Stimulated activated effector memory CD8-positive, alpha-beta T cell treated with anti-CD3 and anti-CD28 coated beads, Interleukin-12 subunit alpha, Interleukin-12 subunit beta, amount 100 ng/mL, for 72 hours (primary cell): ENCODE measurements around the gene VAMP1.
"Not testable (repeated sequence)": the region's sequence is repeated elsewhere in the genome, so short reads cannot be mapped to it uniquely, and the experiment has no call there.

Experiments
- ATAC-seq: fragments of 150-1000 bp; cut with Tn5 transposase; 2 replicates; pipeline ENCODE4 v1.10.0; 2021
- DNase-seq, 2 donors: peaks; one replicate each; pipeline ENCODE4 v3.0.0; 2021 to 2022; ENCODE audit warnings: low spot score in 2 of 2
- H3K27ac Mint-ChIP-seq: one replicate; pipeline ENCODE4 v1.8.0; 2022; ENCODE audit warnings: mild to moderate bottlenecking, mixed read lengths
- H3K36me3 Mint-ChIP-seq: one replicate; pipeline ENCODE4 v1.8.0; 2022; ENCODE audit warnings: mild to moderate bottlenecking, mixed read lengths
- H3K4me1 Mint-ChIP-seq: one replicate; pipeline ENCODE4 v1.8.0; 2022; ENCODE audit warnings: mixed read lengths
- H3K4me3 Mint-ChIP-seq: one replicate; pipeline ENCODE4 v1.8.0; 2022; ENCODE audit warnings: mild to moderate bottlenecking, mixed read lengths
- H3K9me3 Mint-ChIP-seq: one replicate; pipeline ENCODE4 v1.8.0; 2022; ENCODE audit warnings: mixed read lengths

The VAMP1 gene

DNA sequence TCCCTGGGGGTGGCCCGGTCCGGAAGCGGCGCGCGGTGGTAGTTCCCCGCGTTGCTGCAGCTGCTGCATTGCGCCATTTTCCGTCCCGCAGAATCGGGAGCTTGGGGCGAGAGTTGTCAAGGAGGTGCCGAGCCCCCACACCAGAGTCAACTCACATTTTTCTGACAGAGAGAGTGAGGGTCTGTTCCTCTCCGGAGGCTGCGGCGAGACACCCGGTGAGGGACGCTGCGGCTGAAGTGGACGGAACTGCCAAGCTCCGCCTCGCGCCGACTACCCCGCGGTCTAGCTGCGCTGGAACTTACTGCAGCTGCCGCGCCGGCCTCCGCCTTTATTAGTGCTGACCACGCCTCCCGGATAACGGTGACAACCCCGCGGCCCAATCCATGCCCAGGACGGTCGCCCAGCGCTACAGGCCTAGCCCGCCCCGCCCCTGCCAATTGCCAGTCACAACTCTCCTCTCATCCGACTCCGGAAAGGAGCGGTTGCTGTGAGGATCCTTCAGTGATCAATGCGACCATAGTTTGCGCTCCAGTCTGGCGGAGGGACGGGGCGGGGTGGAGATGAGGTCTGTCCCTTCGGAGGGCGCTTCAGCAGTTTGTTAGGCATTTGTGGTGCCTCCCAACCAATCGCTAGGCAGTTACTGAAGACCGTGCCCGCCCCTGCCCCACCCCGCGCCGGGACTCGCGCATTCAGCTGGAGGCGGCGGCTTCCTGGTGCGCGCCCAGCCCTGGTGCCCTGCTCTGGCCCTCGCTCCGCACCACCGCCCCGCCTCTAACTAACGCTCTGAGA lies at the start of gene VAMP1:
Gene VAMP1, minus strand, starts transcription at position 303 of the 789 bp plus-strand sequence. Its CDS starts 146 bp downstream, at position 157.
- DNase-seq = peak; percentile 93 to 99
- ATAC-seq = peak; percentile 94
- Mint-ChIP-seq H3K4me3 (peak within 1 kb of the TSS; percentile 78), H3K9me3 (no peaks in the 10 kb centered on the region), H3K27ac (peak within 1 kb of the TSS; percentile 90), H3K4me1 (peaks cover 57% of the 10 kb centered on the region), H3K36me3 (peaks cover 58% of the 10 kb centered on the region)

DNA sequence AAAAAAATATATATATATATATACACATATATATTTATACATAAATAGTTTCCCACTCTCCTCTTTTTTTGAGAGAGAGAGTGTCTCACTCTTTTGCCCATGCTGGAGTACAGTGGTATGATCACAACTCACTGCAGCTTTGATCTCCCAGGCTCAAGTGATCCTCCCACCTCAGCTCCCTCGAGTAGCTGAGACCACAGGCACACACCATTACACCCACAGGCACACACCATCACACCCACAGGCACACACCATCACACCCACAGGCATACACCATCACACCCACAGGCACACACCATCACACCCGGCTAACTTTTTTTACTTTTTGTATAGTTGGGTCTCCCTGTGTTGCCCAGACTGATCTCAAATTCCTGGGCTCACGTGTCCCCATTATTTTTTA lies 49.7 kb upstream of the VAMP1 start:
- peaks cover 100% of the 10 kb centered on the region for H3K36me3 Mint-ChIP-seq
- H3K27ac Mint-ChIP-seq = peak overlapping the region; percentile 72
- ATAC-seq (no peak), DNase-seq (no peak)
- H3K9me3 Mint-ChIP-seq = no peaks in the 10 kb centered on the region
- no peak overlapping the region for H3K4me3 Mint-ChIP-seq
- H3K4me1 Mint-ChIP-seq = no peaks in the 10 kb centered on the region

DNA sequence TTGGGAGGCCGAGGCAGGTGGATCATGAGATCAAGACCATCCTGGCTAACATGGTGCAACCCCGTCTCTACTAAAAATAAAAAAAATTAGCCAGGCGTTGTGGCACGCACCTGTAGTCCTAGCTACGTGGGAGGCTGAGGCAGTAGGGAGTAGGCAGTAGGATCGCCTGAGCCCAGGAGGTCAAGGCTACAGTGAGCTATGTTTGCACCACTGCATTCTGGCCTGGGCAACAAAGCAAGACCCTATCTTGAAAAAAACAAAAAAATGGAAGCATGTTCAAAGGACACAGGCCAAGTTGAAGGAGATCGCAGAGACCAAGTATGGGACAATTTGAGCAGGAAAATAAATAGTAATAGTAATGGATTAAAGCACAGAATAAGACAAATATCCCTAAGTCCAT lies 37.6 kb upstream of the VAMP1 start:
- DNase-seq = no peak
- no peak for ATAC-seq
- H3K4me1 Mint-ChIP-seq = no peaks in the 10 kb centered on the region
- H3K9me3 Mint-ChIP-seq = no peaks in the 10 kb centered on the region
- peaks cover 88% of the 10 kb centered on the region for H3K36me3 Mint-ChIP-seq
- H3K4me3 Mint-ChIP-seq = no peak overlapping the region
- no peak overlapping the region for H3K27ac Mint-ChIP-seq

- Mint-ChIP-seq H3K36me3 (peaks cover 80% of the 10 kb centered on the region), H3K4me3 (no peak overlapping the region), H3K4me1 (no peaks in the 10 kb centered on the region), H3K27ac (no peak overlapping the region), H3K9me3 (no peaks in the 10 kb centered on the region)
- no peak for ATAC-seq
- DNase-seq = no peak
Measured at GRCh38 chr12:6507102-6507998, 36.9 kb upstream of the VAMP1 start.

- Mint-ChIP-seq H3K27ac (no peak overlapping the region), H3K4me1 (peaks cover 8% of the 10 kb centered on the region), H3K4me3 (no peak overlapping the region), H3K36me3 (peaks cover 14% of the 10 kb centered on the region), H3K9me3 (no peaks in the 10 kb centered on the region)
- ATAC-seq (no peak), DNase-seq (no peak)
Measured at GRCh38 chr12:6500466-6500865, 30.0 kb upstream of the VAMP1 start.

DNA sequence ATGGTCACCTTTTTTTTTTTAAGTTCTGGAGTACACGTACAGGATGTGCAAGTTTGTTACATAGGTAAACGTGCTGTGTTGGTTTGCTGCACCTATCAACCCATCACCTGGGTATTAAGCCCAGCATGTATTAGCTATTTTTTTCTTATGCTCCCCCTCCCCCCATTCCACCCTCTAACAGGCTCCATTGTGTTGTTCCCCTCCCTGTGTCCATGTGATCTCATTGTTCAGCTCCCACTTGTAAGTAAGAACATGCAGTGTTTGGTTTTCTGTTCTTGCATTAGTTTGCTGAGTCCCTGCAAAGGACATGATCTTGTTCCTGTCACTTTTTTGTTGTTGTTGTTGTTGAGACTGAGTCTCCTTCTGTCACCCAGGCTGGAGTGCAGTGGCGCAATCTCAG lies 26.8 kb upstream of the VAMP1 start:
- H3K27ac Mint-ChIP-seq, H3K4me3 Mint-ChIP-seq, H3K9me3 Mint-ChIP-seq, H3K36me3 Mint-ChIP-seq, ATAC-seq, DNase-seq: not testable (repeated sequence)
- peaks cover 22% of the 10 kb centered on the region for H3K4me1 Mint-ChIP-seq

DNA sequence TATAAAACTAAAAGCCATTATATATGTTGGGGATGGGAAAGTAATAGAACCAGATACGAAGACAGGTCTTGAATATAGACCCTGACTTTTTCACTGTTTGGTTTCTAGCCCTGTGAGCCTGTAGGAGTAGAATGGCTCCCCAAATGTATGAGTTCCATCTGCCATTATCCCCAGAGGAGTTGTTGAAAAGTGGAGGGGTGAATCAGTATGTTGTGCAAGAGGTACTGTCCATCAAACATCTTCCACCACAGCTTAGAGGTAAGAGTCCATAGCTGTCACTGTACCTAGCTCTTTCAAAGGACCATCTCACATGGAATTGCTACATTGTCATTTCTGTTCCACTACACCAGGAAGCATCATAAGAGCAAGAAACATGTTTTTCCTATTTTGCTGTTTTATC lies 24.5 kb upstream of the VAMP1 start:
- no peak for DNase-seq
- H3K9me3 Mint-ChIP-seq = no peaks in the 10 kb centered on the region
- H3K4me1 Mint-ChIP-seq = peaks cover 27% of the 10 kb centered on the region

GRCh38 chr12:6494258-6494743 lies 23.8 kb upstream of the VAMP1 start:
- Mint-ChIP-seq H3K4me1 (peaks cover 27% of the 10 kb centered on the region), H3K9me3 (no peaks in the 10 kb centered on the region), H3K36me3 (peaks cover 18% of the 10 kb centered on the region), H3K27ac (peak overlapping the region; percentile 98), H3K4me3 (peak overlapping the region; percentile 88)
- DNase-seq (no peak), ATAC-seq (peak; percentile 55)

More for the DNA sequence above, 24.5 kb upstream of the VAMP1 start:
- peaks cover 18% of the 10 kb centered on the region for H3K36me3 Mint-ChIP-seq
- no peak for ATAC-seq
- peak overlapping the region; percentile 88 for H3K4me3 Mint-ChIP-seq
- H3K27ac Mint-ChIP-seq = peak overlapping the region; percentile 98

- Mint-ChIP-seq H3K9me3 (no peaks in the 10 kb centered on the region), H3K27ac (peak within 1 kb of the TSS; percentile 98), H3K4me3 (peak within 1 kb of the TSS; percentile 88), H3K4me1 (peaks cover 27% of the 10 kb centered on the region), H3K36me3 (peaks cover 18% of the 10 kb centered on the region)
- ATAC-seq (peak; percentile 92), DNase-seq (peak; percentile 86 to 95)
Measured at GRCh38 chr12:6493497-6494257, 23.2 kb upstream of the VAMP1 start, which contains the start of gene NCAPD2. Gene NCAPD2, plus strand, starts transcription at chr12:6494102. Its CDS starts 997 bp downstream, at chr12:6495099.

DNA sequence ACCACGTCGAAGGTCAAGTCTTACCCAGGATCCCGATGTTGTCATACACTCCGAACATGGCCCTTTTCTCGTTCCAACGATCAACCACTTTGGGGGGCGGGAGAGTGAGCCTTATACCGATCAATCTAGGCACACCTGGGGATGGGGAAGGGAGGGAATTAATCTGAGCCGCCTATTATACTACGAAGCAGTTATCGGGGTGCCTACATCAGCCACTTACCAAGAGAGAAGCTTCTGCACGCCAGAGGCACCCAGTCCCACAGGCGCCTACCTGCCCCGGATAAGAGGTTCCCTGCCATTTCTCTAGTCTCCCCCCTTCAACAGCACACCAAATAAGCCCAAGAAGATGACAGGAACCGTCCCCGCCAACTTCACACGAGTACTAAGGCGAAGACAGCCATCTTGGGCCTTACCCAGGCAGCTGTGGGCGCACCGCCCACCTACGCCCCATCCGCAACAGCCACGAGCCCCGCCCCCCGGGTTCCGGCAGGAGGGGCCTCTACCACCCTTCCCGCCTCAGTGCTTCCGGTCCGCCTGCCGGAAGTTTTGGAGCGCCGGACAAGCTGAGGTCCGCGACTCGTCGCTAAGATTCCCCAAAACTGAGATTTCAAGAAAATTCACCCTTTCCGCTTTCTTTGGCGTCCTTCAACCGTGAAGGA lies 22.5 kb upstream of the VAMP1 start, which contains the start of gene MRPL51:
Gene MRPL51, minus strand, starts transcription at position 425 of the 659 bp plus-strand sequence. Its CDS starts 126 bp downstream, at position 299.
- peak within 1 kb of the TSS; percentile 98 for H3K27ac Mint-ChIP-seq
- H3K4me3 Mint-ChIP-seq = peak within 1 kb of the TSS; percentile 88
- peaks cover 27% of the 10 kb centered on the region for H3K4me1 Mint-ChIP-seq
- ATAC-seq = peak; percentile 87
- peaks cover 18% of the 10 kb centered on the region for H3K36me3 Mint-ChIP-seq
- peak; percentile 97 to 98 for DNase-seq
- no peaks in the 10 kb centered on the region for H3K9me3 Mint-ChIP-seq

DNA sequence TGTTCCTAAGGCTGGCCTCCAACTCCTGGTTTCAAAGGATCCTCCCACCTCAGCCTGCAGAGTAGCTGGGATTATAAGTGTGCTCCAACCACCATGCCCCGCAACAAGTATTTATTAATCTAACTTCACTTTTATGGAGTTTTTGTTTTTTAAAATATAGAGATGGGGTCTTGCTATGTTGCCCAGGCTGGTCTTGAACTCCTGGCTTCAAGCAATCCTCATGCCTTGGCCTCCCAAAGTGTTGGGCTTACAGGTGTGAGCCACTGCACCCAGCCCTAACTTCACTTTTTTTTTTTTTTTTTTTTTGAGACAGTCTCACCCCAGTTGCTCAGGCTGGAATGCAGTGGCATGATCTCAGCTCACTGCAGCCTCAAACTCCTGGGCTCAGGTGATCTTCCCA lies 20.2 kb upstream of the VAMP1 start:
- H3K4me1 Mint-ChIP-seq = peaks cover 20% of the 10 kb centered on the region
- not testable (repeated sequence) for H3K27ac Mint-ChIP-seq, H3K9me3 Mint-ChIP-seq, H3K4me3 Mint-ChIP-seq, ATAC-seq, DNase-seq
- peaks cover 18% of the 10 kb centered on the region for H3K36me3 Mint-ChIP-seq

- peaks cover 18% of the 10 kb centered on the region for H3K36me3 Mint-ChIP-seq
- H3K4me3 Mint-ChIP-seq = no peak overlapping the region
- H3K4me1 Mint-ChIP-seq = peaks cover 9% of the 10 kb centered on the region
- no peak for DNase-seq
- ATAC-seq = no peak
- no peaks in the 10 kb centered on the region for H3K9me3 Mint-ChIP-seq
- H3K27ac Mint-ChIP-seq = no peak overlapping the region
Measured at GRCh38 chr12:6489449-6489848, 19.0 kb upstream of the VAMP1 start.

GRCh38 chr12:6488240-6488639 lies 17.8 kb upstream of the VAMP1 start:
- no peak overlapping the region for H3K27ac Mint-ChIP-seq
- H3K4me1 Mint-ChIP-seq = peaks cover 8% of the 10 kb centered on the region
- H3K4me3 Mint-ChIP-seq = no peak overlapping the region
- peaks cover 18% of the 10 kb centered on the region for H3K36me3 Mint-ChIP-seq
- DNase-seq (no peak), ATAC-seq (no peak)
- H3K9me3 Mint-ChIP-seq = no peaks in the 10 kb centered on the region

DNA sequence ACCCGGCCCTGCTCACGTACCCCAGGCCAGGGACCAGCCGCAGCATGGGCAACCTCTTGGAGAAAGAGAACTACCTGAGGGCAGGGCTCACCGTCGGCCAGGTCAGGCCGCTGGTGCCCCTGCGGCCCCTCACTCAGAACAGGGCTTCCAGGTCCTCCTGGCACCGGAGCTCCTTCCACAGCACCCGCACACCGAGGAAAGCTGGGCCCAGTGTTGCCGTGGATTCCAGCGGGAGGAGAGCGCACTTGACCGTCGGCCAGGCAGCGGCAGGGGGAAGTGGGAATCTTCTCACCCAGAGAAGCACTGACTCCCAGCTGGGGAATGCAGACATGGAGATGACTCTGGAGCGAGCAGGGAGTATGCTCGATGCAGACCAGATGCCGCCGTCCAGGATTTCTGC lies 7.9 kb upstream of the VAMP1 start:
- DNase-seq (no peak), ATAC-seq (no peak)
- Mint-ChIP-seq H3K9me3 (no peaks in the 10 kb centered on the region), H3K4me3 (no peak overlapping the region), H3K36me3 (no peaks in the 10 kb centered on the region), H3K4me1 (no peaks in the 10 kb centered on the region), H3K27ac (no peak overlapping the region)
